ENCODE data around the gene ZNF491. TPM values are rescaled to one million over a fixed set of nuclear protein-coding genes. Genes with fewer than 3 reads are reported as not detected.

The ZNF491 gene
- total and polyA plus RNA-seq, 2 donors (not counting 1 experiment from before 2014, with no cell fraction given): 0.57 to 1.7 TPM

Other genes with a start within 250 kb of the ZNF491 start
- gene ELOF1, start 239.3 kb upstream of the ZNF491 start, total RNA-seq: 69.5 and 70.9 TPM in 2 replicates
- 64.1 and 76.2 TPM in 2 replicates for gene ELOF1, start 239.3 kb upstream of the ZNF491 start, polyA plus RNA-seq
- 151 and 158 TPM in 2 replicates for gene ACP5, start 220.9 kb upstream of the ZNF491 start, total RNA-seq
- 152 and 169 TPM in 2 replicates for gene ACP5, start 220.9 kb upstream of the ZNF491 start, polyA plus RNA-seq
- 24.7 and 26.2 TPM in 2 replicates for gene ZNF627, start 201.0 kb upstream of the ZNF491 start, total RNA-seq
- 8.8 and 9.6 TPM in 2 replicates for gene ZNF627, start 201.0 kb upstream of the ZNF491 start, polyA plus RNA-seq
- 4.2 and 5.1 TPM in 2 replicates for gene ZNF823, start 59.6 kb upstream of the ZNF491 start, total RNA-seq
- gene ZNF823, start 59.6 kb upstream of the ZNF491 start, polyA plus RNA-seq: 1.1 and 1.8 TPM in 2 replicates
- gene ZNF441, start 31.5 kb upstream of the ZNF491 start, total RNA-seq: 43.5 and 45.3 TPM in 2 replicates
- gene ZNF441, start 31.5 kb upstream of the ZNF491 start, polyA plus RNA-seq: 4.2 and 7.4 TPM in 2 replicates
- gene ZNF440, start 15.8 kb downstream of the ZNF491 start, total RNA-seq: 22.4 and 23.4 TPM in 2 replicates
- gene ZNF440, start 15.8 kb downstream of the ZNF491 start, polyA plus RNA-seq: 3.4 and 4.3 TPM in 2 replicates
- gene ZNF439, start 50.2 kb downstream of the ZNF491 start, total RNA-seq: 48.6 and 52.3 TPM in 2 replicates
- 19.7 and 27.8 TPM in 2 replicates for gene ZNF439, start 50.2 kb downstream of the ZNF491 start, polyA plus RNA-seq
- 2.1 and 4.8 TPM in 2 replicates for gene ZNF69, start 89.3 kb downstream of the ZNF491 start, total RNA-seq
- gene ZNF69, start 89.3 kb downstream of the ZNF491 start, polyA plus RNA-seq: 0.69 and 0.92 TPM in 2 replicates
- 34.9 and 40.5 TPM in 2 replicates for gene ZNF700, start 126.6 kb downstream of the ZNF491 start, total RNA-seq
- gene ZNF700, start 126.6 kb downstream of the ZNF491 start, polyA plus RNA-seq: 14.3 and 16.8 TPM in 2 replicates
- 14.2 and 16.6 TPM in 2 replicates for gene ZNF763, start 166.5 kb downstream of the ZNF491 start, total RNA-seq
- 3.0 and 4.5 TPM in 2 replicates for gene ZNF763, start 166.5 kb downstream of the ZNF491 start, polyA plus RNA-seq
- 7.3 and 7.6 TPM in 2 replicates for gene ZNF433, start 237.2 kb downstream of the ZNF491 start, total RNA-seq
- gene ZNF433, start 237.2 kb downstream of the ZNF491 start, polyA plus RNA-seq: 1.1 and 1.3 TPM in 2 replicates

Measured in B cell (primary cell).